GM12874 (cell line): ENCODE results near the gene PITRM1.

Experiments
- CTCF ChIP-seq: IDR thresholded peaks from 2 replicates; pipeline ENCODE4 v1.5.1; 2011; ENCODE audit warnings: low read depth, mild to moderate bottlenecking, control low read depth, low read length, moderate library complexity; ENCODE audit not compliant: insufficient read depth

Gene PITRM1

GRCh38 chr10:3119796-3120459 is 52.7 kb downstream of the PITRM1 start:
- TF ChIP-seq CTCF: peak; percentile 41; the same call in 1 of the 2 replicates

GRCh38 chr10:3118641-3119091 is 53.9 kb downstream of the PITRM1 start:
- no peak for TF ChIP-seq CTCF

DNA sequence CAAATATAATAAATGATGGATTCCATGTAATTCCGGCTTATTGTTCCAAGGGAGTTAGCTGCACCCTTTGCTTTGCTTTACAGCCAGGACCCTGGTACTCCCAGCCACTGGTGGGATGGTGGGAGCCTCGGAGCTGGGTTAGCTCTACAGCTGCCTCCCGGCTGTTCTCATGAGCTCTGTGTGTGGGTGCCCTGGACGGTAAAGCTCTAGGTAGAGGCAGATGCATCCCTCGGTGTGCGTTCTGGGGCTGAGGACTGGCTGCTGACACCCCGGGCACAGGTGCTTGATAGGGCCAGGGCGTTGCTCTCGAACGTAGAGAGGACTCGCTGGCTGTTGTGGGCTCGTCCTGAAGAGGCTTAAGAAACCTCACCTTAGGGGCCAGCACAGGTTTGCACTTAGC is 55.1 kb downstream of the PITRM1 start:
- TF ChIP-seq CTCF: no peak

GRCh38 chr10:3116508-3117100 is 56.0 kb downstream of the PITRM1 start:
- TF ChIP-seq CTCF: no peak

DNA sequence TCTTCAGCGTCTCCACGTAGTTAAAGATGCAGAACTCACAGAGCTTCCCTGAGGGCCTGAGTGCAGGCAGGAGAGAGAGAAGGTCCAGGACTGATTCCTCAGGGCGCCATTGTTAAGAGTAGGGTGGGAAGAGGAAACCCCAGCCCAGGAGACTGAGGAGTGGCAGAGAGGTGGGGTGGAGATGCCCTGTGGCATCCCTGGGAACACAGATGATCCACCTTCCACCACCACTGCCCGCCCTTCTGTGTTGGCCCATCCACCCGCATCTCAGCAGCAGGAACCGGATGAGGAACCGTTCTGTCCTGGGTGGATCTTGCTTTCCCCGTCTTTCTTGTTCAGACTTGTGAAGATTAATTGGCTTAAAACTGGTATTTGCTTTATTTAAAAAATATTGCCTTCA is 56.9 kb downstream of the PITRM1 start:
- TF ChIP-seq CTCF: no peak

DNA sequence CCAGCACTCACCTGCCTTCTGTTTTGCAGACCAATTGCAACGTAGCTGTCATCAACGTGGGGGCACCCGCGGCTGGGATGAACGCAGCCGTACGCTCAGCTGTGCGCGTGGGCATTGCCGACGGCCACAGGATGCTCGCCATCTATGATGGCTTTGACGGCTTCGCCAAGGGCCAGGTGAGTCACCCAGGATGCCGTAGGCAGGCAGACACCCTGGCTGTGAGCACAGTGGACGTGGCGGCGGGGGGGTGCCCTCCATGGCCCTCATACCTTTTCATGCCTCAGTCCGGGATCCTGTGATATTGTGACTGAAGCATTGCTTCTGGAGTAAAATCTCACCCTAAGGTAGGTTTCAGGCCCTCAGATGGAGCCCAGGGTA is 59.2 kb downstream of the PITRM1 start:
- no peak for TF ChIP-seq CTCF

DNA sequence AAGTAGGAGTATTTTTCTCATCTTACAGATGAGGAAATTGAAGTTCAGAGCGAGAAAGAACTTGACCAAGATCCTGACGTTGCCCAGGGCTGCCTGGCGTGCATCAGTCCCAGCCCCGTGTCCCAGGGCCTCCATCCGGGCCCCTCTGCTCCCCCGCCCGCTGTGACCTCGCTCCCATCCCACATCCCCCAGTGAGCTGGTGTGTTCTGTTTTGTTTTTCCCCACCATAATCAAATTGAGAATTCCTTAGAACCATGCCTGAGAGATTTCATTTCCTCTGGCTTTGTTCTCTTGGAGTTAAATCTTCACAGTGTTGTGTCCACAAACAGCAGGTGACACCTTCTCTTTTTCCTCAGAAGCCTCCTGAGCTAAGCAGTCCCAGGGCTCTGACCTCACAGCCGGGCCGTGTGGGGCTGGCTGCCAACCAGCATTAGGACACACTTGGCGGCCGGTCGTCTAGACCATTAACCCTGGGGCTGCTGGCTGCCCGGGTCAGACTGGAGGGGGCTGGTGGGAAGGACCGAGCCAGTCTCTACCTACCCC is 60.9 kb downstream of the PITRM1 start:
- TF ChIP-seq CTCF: no peak
